Type B pancreatic cell (in vitro differentiated cells): ENCODE results near the gene SLC22A23. TPM values are rescaled to one million over a fixed set of nuclear protein-coding genes. Genes with fewer than 3 reads are reported as not detected.
A peak's percentile ranks its signal among the peaks of the same experiment; 100 is the strongest.

ENCODE experiments used
- DNase-seq: peaks from one replicate; pipeline ENCODE4 v3.0.0; 2021; ENCODE audit warnings: mixed read lengths; ENCODE audit not compliant: unreplicated experiment; ENCODE audit errors: extremely low spot score
- H3K27ac Mint-ChIP-seq: 2 replicates; pipeline ENCODE4 v1.8.0; 2021; ENCODE audit warnings: mild to moderate bottlenecking, mixed read lengths
- H3K27me3 Mint-ChIP-seq: 2 replicates; pipeline ENCODE4 v1.8.0; 2021; ENCODE audit warnings: mixed read lengths
- H3K36me3 Mint-ChIP-seq: 2 replicates; pipeline ENCODE4 v1.8.0; 2021; ENCODE audit warnings: mixed read lengths
- H3K4me1 Mint-ChIP-seq: one replicate; pipeline ENCODE4 v1.8.0; 2021; ENCODE audit warnings: mixed read lengths; ENCODE audit not compliant: unreplicated experiment
- H3K4me3 Mint-ChIP-seq: 2 replicates; pipeline ENCODE4 v1.8.0; 2021; ENCODE audit warnings: mild to moderate bottlenecking, mixed read lengths
- H3K9me3 Mint-ChIP-seq: 2 replicates; pipeline ENCODE4 v1.8.0; 2021; ENCODE audit warnings: mixed read lengths
- total RNA-seq: library from RNA; stranded (reverse); gene quantifications from 2 replicates; pipeline ENCODE4 v1.2.1, GENCODE V29; 2021; ENCODE audit warnings: low replicate concordance
- TF ChIP-seq, protein P1 (sequence below): fragments of 200-600 bp; sonication (generic); conservative IDR thresholded peaks from 2 replicates; pipeline ENCODE4 v1.5.0; 2021; ENCODE audit warnings: antibody characterized with exemption, mild to moderate bottlenecking

SLC22A23 gene
- total RNA-seq, 1 donor from 2014 or later, result 36.6 TPM

- Mint-ChIP-seq H3K4me3 (no peak overlapping the region), H3K27me3 (peaks cover 3% of the 10 kb centered on the region), H3K27ac (no peak overlapping the region), H3K4me1 (peaks cover 19% of the 10 kb centered on the region), H3K9me3 (peaks cover 4% of the 10 kb centered on the region), H3K36me3 (no peaks in the 10 kb centered on the region)
- DNase-seq, result no peak
- TF ChIP-seq, protein P1, sequence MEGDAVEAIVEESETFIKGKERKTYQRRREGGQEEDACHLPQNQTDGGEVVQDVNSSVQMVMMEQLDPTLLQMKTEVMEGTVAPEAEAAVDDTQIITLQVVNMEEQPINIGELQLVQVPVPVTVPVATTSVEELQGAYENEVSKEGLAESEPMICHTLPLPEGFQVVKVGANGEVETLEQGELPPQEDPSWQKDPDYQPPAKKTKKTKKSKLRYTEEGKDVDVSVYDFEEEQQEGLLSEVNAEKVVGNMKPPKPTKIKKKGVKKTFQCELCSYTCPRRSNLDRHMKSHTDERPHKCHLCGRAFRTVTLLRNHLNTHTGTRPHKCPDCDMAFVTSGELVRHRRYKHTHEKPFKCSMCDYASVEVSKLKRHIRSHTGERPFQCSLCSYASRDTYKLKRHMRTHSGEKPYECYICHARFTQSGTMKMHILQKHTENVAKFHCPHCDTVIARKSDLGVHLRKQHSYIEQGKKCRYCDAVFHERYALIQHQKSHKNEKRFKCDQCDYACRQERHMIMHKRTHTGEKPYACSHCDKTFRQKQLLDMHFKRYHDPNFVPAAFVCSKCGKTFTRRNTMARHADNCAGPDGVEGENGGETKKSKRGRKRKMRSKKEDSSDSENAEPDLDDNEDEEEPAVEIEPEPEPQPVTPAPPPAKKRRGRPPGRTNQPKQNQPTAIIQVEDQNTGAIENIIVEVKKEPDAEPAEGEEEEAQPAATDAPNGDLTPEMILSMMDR, result no peak
These were observed 33.8 kb upstream of the SLC22A23 start for GRCh38 chr6:3490625-3490980.

DNA sequence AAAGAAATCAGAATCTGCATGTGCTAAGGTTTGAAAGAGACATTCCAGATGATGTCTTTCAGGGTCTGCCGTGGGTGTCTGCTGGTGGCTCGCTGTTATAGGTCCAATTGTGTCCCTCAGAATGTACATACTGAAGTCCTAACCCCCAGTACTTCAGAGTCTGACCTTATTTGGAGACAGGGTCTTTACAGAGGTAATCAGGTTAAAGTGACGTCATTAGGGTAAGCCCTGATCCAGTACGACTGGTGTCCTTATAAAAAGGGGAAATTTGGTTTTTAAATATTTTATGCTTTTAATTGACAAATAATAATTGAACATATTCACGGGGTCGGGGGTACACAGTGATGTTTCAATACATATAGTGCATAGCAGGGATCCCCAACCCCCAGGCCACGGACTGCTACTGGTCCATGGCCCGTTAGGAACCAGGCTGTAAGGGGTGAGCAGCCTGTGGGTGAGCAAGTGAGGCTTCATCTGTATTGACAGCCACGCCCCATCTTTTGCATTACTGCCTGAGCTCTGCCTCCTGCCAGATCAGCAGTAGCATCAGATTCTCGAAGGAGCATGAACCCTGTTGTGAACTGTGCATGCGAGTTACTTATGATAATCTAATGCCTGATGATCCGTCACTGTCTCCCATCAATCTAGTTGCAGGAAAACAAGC, 33.2 kb upstream of the SLC22A23 start:
- Mint-ChIP-seq H3K36me3 (no peaks in the 10 kb centered on the region), H3K4me1 (peaks cover 19% of the 10 kb centered on the region), H3K27ac (no peak overlapping the region), H3K9me3 (peaks cover 4% of the 10 kb centered on the region), H3K4me3 (no peak overlapping the region), H3K27me3 (peaks cover 3% of the 10 kb centered on the region)
- TF ChIP-seq, protein P1, result no peak
- DNase-seq, result no peak

GRCh38 chr6:3489027-3489757, 32.3 kb upstream of the SLC22A23 start:
- Mint-ChIP-seq H3K36me3 (no peaks in the 10 kb centered on the region), H3K27me3 (peaks cover 3% of the 10 kb centered on the region), H3K9me3 (peaks cover 4% of the 10 kb centered on the region), H3K27ac (peak overlapping the region; percentile 63), H3K4me3 (peak overlapping the region; percentile 72), H3K4me1 (peaks cover 19% of the 10 kb centered on the region)
- TF ChIP-seq, protein P1, result no peak
- no peak for DNase-seq

DNA sequence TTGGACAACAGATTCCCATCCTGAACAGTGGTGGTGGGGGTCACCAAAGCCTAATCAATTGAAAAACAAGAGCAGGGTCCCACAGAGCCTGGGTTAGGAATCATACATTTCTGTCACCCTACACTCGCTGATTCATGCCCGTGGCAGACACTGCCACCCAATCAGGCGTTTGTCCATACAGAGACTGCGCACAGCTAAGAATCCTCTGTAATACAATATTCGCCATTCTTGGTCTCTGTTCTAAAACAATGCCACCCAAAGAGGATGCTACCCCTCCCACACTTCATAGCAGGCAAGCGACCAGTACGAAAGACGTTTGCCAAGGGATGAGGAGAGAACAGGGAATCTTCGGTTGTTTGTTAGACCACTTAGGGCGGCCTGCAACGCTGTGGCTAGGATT, 28.1 kb upstream of the SLC22A23 start:
- Mint-ChIP-seq H3K4me3 (no peak overlapping the region), H3K27ac (no peak overlapping the region), H3K36me3 (no peaks in the 10 kb centered on the region), H3K4me1 (peaks cover 22% of the 10 kb centered on the region), H3K27me3 (peaks cover 10% of the 10 kb centered on the region), H3K9me3 (peaks cover 6% of the 10 kb centered on the region)
- TF ChIP-seq, protein P1, result no peak
- DNase-seq, result no peak

DNA sequence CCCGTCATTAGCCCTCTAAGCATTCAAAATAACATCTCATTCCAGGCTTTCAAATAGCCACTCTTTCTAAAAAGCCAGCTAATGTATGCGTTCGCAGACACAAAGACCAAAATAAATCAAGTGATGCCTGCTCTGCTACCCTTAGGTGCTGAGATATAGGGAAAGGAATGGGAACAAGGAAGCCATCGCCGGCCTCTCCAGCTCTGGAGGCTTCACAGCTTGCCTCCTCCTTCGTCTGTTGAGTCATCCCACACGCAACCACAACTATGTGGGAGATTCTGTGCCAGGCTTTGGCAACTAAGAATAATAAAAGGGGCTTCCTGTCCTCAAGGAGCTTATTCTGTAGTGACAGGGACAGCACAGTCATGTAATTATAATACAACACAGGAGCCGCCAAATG, 27.3 kb upstream of the SLC22A23 start:
- DNase-seq, result no peak
- Mint-ChIP-seq H3K9me3 (peaks cover 10% of the 10 kb centered on the region), H3K27ac (no peak overlapping the region), H3K36me3 (no peaks in the 10 kb centered on the region), H3K27me3 (peaks cover 10% of the 10 kb centered on the region), H3K4me3 (no peak overlapping the region), H3K4me1 (peaks cover 18% of the 10 kb centered on the region)
- TF ChIP-seq, protein P1, result no peak
